Neuronal stem cell (in vitro differentiated cells): ENCODE measurements around the gene AURKB.

Experiments
- DNase-seq: peaks from one replicate; pipeline ENCODE4 v3.0.0-alpha.2; 2013; ENCODE audit warnings: low spot score
- H2AFZ ChIP-seq: one replicate; pipeline ENCODE4 v1.6.1; 2013; ENCODE audit warnings: mild to moderate bottlenecking, low read length, inconsistent platforms
- H2AK5ac ChIP-seq: 2 replicates; pipeline ENCODE4 v1.6.1; 2013; ENCODE audit warnings: low read depth, mild to moderate bottlenecking, inconsistent platforms, low read length, moderate library complexity, mixed read lengths
- H2BK120ac ChIP-seq: 2 replicates; pipeline ENCODE4 v1.6.1; 2013; ENCODE audit warnings: low read depth, mild to moderate bottlenecking, inconsistent platforms, low read length, moderate library complexity, mixed read lengths
- H2BK12ac ChIP-seq: one replicate; pipeline ENCODE4 v1.6.1; 2013; ENCODE audit warnings: low read length, inconsistent platforms
- H2BK15ac ChIP-seq: 2 replicates; pipeline ENCODE4 v1.6.1; 2013; ENCODE audit warnings: mild to moderate bottlenecking, low read length, inconsistent platforms, mixed read lengths
- H2BK5ac ChIP-seq: one replicate; pipeline ENCODE4 v1.6.1; 2013; ENCODE audit warnings: inconsistent platforms, mild to moderate bottlenecking, low read length, moderate library complexity
- H3K14ac ChIP-seq: one replicate; pipeline ENCODE4 v1.6.1; 2013; ENCODE audit warnings: low read length, inconsistent platforms
- H3K18ac ChIP-seq: 2 replicates; pipeline ENCODE4 v1.6.1; 2013; ENCODE audit warnings: low read length, inconsistent platforms
- H3K23ac ChIP-seq: 2 replicates; pipeline ENCODE4 v1.6.1; 2013; ENCODE audit warnings: low read depth, mild to moderate bottlenecking, mixed read lengths, low read length, inconsistent platforms; ENCODE audit not compliant: poor library complexity
- H3K27ac ChIP-seq: replicated peaks from 3 replicates; pipeline ENCODE4 v1.5.1; 2013; ENCODE audit warnings: low read length, inconsistent platforms
- H3K27me3 ChIP-seq, 3 experiments: 2 replicates each; pipeline ENCODE4 v1.6.1; 2013; ENCODE audit warnings: low read length in 3 of 3, mild to moderate bottlenecking in 2 of 3, inconsistent platforms in 1 of 3, low read depth in 1 of 3, mixed read lengths in 1 of 3, moderate library complexity in 1 of 3; ENCODE audit not compliant: control insufficient read depth in 3 of 3, insufficient read depth in 3 of 3
- H3K36me3 ChIP-seq, 2 donors: replicated peaks in 1 of 2; 2 replicates each; pipeline ENCODE4 v1.6.1; 2013; ENCODE audit warnings: low read length in 2 of 2; ENCODE audit not compliant: control insufficient read depth in 2 of 2, insufficient read depth in 2 of 2
- H3K4ac ChIP-seq: 2 replicates; pipeline ENCODE4 v1.6.1; 2013; ENCODE audit warnings: inconsistent platforms, mild to moderate bottlenecking, low read length, moderate library complexity
- H3K4me1 ChIP-seq, 2 donors: 1 replicate in 1 of 2; 2 replicates in 1 of 2; pipeline ENCODE4 v1.6.1; 2013; ENCODE audit warnings: low read length in 2 of 2, low read depth in 1 of 2; ENCODE audit not compliant: control insufficient read depth in 2 of 2, insufficient read depth in 1 of 2
- H3K4me2 ChIP-seq: one replicate; pipeline ENCODE4 v1.6.1; 2013; ENCODE audit warnings: mild to moderate bottlenecking, low read length, inconsistent platforms; ENCODE audit not compliant: insufficient read depth, poor library complexity, severe bottlenecking
- H3K4me3 ChIP-seq, 2 donors: 2 replicates each; pipeline ENCODE4 v1.5.1; 2013; ENCODE audit warnings: low read length in 2 of 2, mild to moderate bottlenecking in 2 of 2, inconsistent platforms in 1 of 2, moderate library complexity in 1 of 2
- H3K79me1 ChIP-seq: one replicate; pipeline ENCODE4 v1.6.1; 2013; ENCODE audit warnings: low read depth, mild to moderate bottlenecking, inconsistent platforms, low read length, moderate library complexity
- H3K9ac ChIP-seq: one replicate; pipeline ENCODE4 v1.6.1; 2013; ENCODE audit warnings: mild to moderate bottlenecking, low read depth, low read length, inconsistent platforms; ENCODE audit not compliant: poor library complexity
- H3K9me3 ChIP-seq, 2 donors: replicated peaks in 1 of 2; 2 replicates each; pipeline versions ENCODE3 to v1.6.1; 2013; ENCODE audit warnings: low read length in 2 of 2, mild to moderate bottlenecking in 2 of 2, inconsistent platforms in 1 of 2, low read depth in 1 of 2, mixed read lengths in 1 of 2, moderate library complexity in 1 of 2; ENCODE audit not compliant: control insufficient read depth in 2 of 2, insufficient read depth in 1 of 2
- H4K8ac ChIP-seq: one replicate; pipeline ENCODE4 v1.6.1; 2013; ENCODE audit warnings: low read depth, mild to moderate bottlenecking, inconsistent platforms, low read length, moderate library complexity
- H4K91ac ChIP-seq: one replicate; pipeline ENCODE4 v1.6.1; 2013; ENCODE audit warnings: low read length, low read depth, mild to moderate bottlenecking, inconsistent platforms; ENCODE audit not compliant: poor library complexity
- WGBS, 2 donors: extraction: QIAGEN DNeasy Blood & Tissue Kit; methylation state at CpG; one replicate each; pipeline ENCODE4 v1.1.7; 2013; ENCODE audit warnings: missing lambda C conversion rate in 2 of 2, mixed read lengths in 1 of 2; ENCODE audit not compliant: insufficient read length in 2 of 2, insufficient replicate concordance in 1 of 2; ENCODE audit errors: extremely low coverage in 2 of 2; 5-methylcytosine and 5-hydroxymethylcytosine counted together

The AURKB gene

GRCh38 chr17:8222630-8223355, 12.4 kb upstream of the AURKB start:
- H3K4me1 ChIP-seq, result peaks cover 8% of the 10 kb centered on the region in 2 donors
- H2BK5ac ChIP-seq, result peak overlapping the region; percentile 2
- no peak overlapping the region for H2BK12ac ChIP-seq
- H2BK15ac ChIP-seq, result no peak overlapping the region
- peak overlapping the region; percentile 65 for H3K27ac ChIP-seq
- no peaks in the 10 kb centered on the region for H3K27me3 ChIP-seq
- H3K9ac ChIP-seq, result peak overlapping the region; percentile 90
- H3K4me2 ChIP-seq, result peak overlapping the region; percentile 79
- no peak overlapping the region for H3K14ac ChIP-seq
- peaks cover 3 to 7% of the 10 kb centered on the region in 2 donors for H3K36me3 ChIP-seq
- DNase-seq, result peak; percentile 86
- H2BK120ac ChIP-seq, result no peak overlapping the region
- no peak overlapping the region for H2AK5ac ChIP-seq
- no peaks in the 10 kb centered on the region for H3K79me1 ChIP-seq
- peak overlapping the region; percentile 2 for H3K23ac ChIP-seq
- no peak overlapping the region for H3K4ac ChIP-seq
- H4K8ac ChIP-seq, result no peak overlapping the region
- H3K18ac ChIP-seq, result peak overlapping the region; percentile 61
- no CpG with 5 or more reads among the region's 49 CpGs for WGBS, 2 donors
- peak overlapping the region; percentile 70 to 92 for H3K4me3 ChIP-seq
- no peaks in the 10 kb centered on the region for H3K9me3 ChIP-seq
- peak overlapping the region; percentile 84 for H2AFZ ChIP-seq
- no peak overlapping the region for H4K91ac ChIP-seq

GRCh38 chr17:8222380-8222629, 11.9 kb upstream of the AURKB start:
- no CpG with 5 or more reads among the region's 9 CpGs for WGBS, 2 donors
- H3K79me1 ChIP-seq, result no peaks in the 10 kb centered on the region
- H3K36me3 ChIP-seq, result peaks cover 0 to 2% of the 10 kb centered on the region in 2 donors
- H2BK15ac ChIP-seq, result no peak overlapping the region
- no peaks in the 10 kb centered on the region for H3K9me3 ChIP-seq
- H3K14ac ChIP-seq, result no peak overlapping the region
- DNase-seq, result no peak
- no peak overlapping the region for H2AK5ac ChIP-seq
- no peak overlapping the region for H2BK120ac ChIP-seq
- no peaks in the 10 kb centered on the region for H3K27me3 ChIP-seq
- H3K23ac ChIP-seq, result no peak overlapping the region
- H2AFZ ChIP-seq, result peak overlapping the region; percentile 84
- no peak overlapping the region for H3K4ac ChIP-seq
- H3K4me2 ChIP-seq, result peak overlapping the region; percentile 79
- H2BK12ac ChIP-seq, result no peak overlapping the region
- H4K8ac ChIP-seq, result no peak overlapping the region
- H3K9ac ChIP-seq, result peak overlapping the region; percentile 71
- H2BK5ac ChIP-seq, result no peak overlapping the region
- no peak overlapping the region for H4K91ac ChIP-seq
- H3K4me3 ChIP-seq, result peak overlapping the region; percentile 70 to 92
- H3K27ac ChIP-seq, result peak overlapping the region; percentile 47
- peak overlapping the region; percentile 6 for H3K18ac ChIP-seq
- peaks cover 7 to 8% of the 10 kb centered on the region in 2 donors for H3K4me1 ChIP-seq

- Histone ChIP-seq H4K91ac (no peak overlapping the region), H3K14ac (no peak overlapping the region), H3K4me3 (peak overlapping the region; percentile 70 to 92), H3K4ac (no peak overlapping the region), H3K27ac (peak overlapping the region; percentile 68), H2BK120ac (no peak overlapping the region), H2AK5ac (no peak overlapping the region), H3K36me3 (no peaks in the 10 kb centered on the region), H3K18ac (peak overlapping the region; percentile 68), H3K9me3 (no peaks in the 10 kb centered on the region), H2BK5ac (peak overlapping the region; percentile 85), H3K27me3 (no peaks in the 10 kb centered on the region), H3K9ac (peak overlapping the region; percentile 79), H2AFZ (peak overlapping the region; percentile 94), H3K23ac (no peak overlapping the region), H3K79me1 (no peaks in the 10 kb centered on the region), H4K8ac (no peak overlapping the region), H2BK15ac (no peak overlapping the region), H2BK12ac (no peak overlapping the region), H3K4me1 (peaks cover 4 to 8% of the 10 kb centered on the region in 2 donors), H3K4me2 (peak overlapping the region; percentile 79)
- WGBS, 2 donors, result no CpG with 5 or more reads among the region's 40 CpGs
- DNase-seq, result peak; percentile 96
Measured at GRCh38 chr17:8221663-8222379, 11.4 kb upstream of the AURKB start.
